GM12865 (cell line): Measurements from ENCODE around the gene RFTN1.

Source experiments
- DNase-seq: peaks from one replicate; pipeline ENCODE4 v3.0.0; 2010; ENCODE audit warnings: low read depth
- H3K4me3 ChIP-seq: 2 replicates; pipeline ENCODE4 v1.5.1; 2011; ENCODE audit warnings: mild to moderate bottlenecking, low read depth, low read length, control low read depth
- CTCF ChIP-seq: IDR thresholded peaks from 2 replicates; pipeline ENCODE4 v1.5.1; 2011; ENCODE audit warnings: low read length, control low read depth, low read depth, inconsistent platforms; ENCODE audit not compliant: insufficient read depth; ENCODE audit errors: missing control alignments

RFTN1 gene

GRCh38 chr3:16410659-16411058 is 102.8 kb downstream of the RFTN1 start:
- no peak overlapping the region for H3K4me3 ChIP-seq
- no peak for DNase-seq
- TF ChIP-seq CTCF, result no peak

GRCh38 chr3:16409032-16409431 is 104.5 kb downstream of the RFTN1 start:
- H3K4me3 ChIP-seq, result no peak overlapping the region
- no peak for TF ChIP-seq CTCF
- DNase-seq, result no peak

- no peak overlapping the region for H3K4me3 ChIP-seq
- TF ChIP-seq CTCF, result no peak
- no peak for DNase-seq
Observed at GRCh38 chr3:16407366-16407765, 106.1 kb downstream of the RFTN1 start.

- DNase-seq, result peak; percentile 51
Observed at GRCh38 chr3:16406579-16406978, 106.9 kb downstream of the RFTN1 start.

GRCh38 chr3:16406166-16406565 is 107.3 kb downstream of the RFTN1 start:
- TF ChIP-seq CTCF, result no peak
- H3K4me3 ChIP-seq, result no peak overlapping the region
- no peak for DNase-seq

More at GRCh38 chr3:16406579-16406978, 106.9 kb downstream of the RFTN1 start:
- no peak overlapping the region for H3K4me3 ChIP-seq
- TF ChIP-seq CTCF, result no peak

- no peak overlapping the region for H3K4me3 ChIP-seq
- DNase-seq, result no peak
- no peak for TF ChIP-seq CTCF
Observed at GRCh38 chr3:16404349-16404895, 109.1 kb downstream of the RFTN1 start.

- TF ChIP-seq CTCF, result no peak
- no peak for DNase-seq
- H3K4me3 ChIP-seq, result no peak overlapping the region
Observed at GRCh38 chr3:16402451-16402850, 111.0 kb downstream of the RFTN1 start.
